DMS53 (cell line): ENCODE measurements around the gene RSPH1.
A peak's percentile ranks its signal among the peaks of the same experiment; 100 is the strongest.
"Not testable (repeated sequence)": the region's sequence is repeated elsewhere in the genome, so short reads cannot be mapped to it uniquely, and the experiment has no call there.

Experiments
- DNase-seq: peaks from one replicate; lab custom pipeline; 2025; lab: John Stamatoyannopoulos, UW

RSPH1 gene

DNA sequence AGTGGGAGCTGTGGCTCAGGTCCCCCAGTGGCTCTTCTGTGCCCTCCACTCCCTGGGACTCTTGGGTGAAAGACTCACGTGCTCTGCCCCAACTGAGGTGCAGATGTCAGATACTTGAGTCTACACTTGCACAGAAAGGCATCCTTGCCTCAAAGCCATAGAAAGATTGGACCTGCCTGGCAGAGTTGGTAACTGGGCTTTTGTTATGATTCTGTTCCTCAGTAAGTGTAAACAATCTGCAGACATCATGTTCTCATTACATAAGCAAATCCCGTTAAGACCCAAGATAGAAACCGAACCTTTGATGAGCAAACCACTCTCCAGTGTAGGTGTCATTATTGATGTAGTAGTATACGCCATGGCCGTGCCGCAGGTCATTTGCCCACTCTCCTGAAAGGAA, 10.0 kb downstream of the RSPH1 start:
- no peak for DNase-seq

DNA sequence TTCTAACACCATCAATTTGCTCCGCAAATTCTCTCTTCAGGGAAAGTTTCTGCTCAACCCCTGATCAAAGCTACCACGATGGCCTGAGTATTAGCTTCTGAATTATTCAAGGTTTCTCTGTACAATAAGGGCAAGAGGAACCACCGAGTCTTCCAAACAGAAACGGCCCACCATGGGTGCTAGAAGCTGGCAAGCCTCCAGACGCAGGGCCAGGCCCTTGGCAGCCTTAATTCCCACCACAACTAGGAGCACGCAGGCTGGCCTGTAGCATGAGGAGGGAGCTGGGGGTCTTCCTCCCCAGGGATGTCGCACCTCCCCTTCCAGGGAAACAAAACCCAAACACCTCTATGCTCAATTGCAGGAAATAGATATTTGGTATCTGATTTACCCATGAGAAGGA, 11.1 kb downstream of the RSPH1 start:
- no peak for DNase-seq

DNA sequence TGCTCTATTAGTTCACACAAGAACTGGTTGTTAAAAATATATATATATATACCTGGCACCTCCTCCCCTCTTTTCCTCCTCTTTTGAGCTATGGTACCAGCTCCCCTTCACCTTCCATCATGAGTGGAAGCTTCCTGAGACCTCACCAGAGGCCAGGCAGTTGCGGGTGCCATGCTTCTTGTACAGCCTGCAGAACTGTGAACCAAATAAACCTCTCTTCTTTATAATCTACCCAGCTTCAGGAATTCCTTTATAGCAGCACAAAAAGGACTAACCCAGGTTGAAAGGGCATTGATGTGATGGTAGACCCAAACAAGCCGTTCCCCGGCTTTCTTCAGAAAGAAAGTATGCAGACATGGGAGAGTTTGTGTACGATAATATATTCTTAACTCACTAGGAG, 14.9 kb downstream of the RSPH1 start:
- no peak for DNase-seq

DNA sequence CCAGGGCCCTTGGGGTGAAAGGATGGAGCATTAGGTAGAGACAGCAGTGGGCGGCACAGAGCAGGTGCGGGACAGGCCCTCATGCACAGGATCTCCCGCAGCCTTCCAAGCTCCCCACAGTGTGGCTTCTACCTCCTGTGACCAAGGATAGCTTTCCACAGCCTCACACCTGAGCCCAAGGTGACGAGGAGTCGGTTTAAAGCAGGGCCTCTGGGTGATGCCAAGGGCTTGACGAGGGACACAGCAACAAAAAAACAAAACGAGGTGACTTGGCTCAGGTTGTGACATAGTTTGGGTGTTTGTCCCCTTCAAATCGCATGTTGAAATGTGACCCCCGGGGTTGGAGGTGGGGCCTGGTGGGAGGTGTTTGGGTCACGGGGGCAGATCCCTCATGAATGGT, 15.3 kb downstream of the RSPH1 start:
- DNase-seq = no peak

DNA sequence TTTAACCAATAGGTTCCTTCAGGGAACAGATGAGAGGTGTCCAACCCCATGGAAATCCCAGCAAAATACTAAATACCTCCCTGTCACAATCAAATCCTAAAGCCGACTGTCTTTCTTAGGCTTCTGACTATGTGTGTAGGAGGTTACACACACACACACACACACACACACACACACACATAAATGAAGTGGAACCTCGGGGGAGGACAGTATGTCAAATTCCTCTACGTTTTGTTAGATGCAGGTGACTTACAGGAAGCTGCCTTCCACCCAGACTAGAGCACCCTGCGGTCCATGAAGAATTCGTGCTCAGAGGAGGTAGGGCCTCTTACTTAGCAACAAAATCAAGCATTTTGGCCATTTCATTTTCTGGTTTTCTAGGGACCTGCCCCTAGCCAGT, 16.4 kb downstream of the RSPH1 start:
- no peak for DNase-seq

DNA sequence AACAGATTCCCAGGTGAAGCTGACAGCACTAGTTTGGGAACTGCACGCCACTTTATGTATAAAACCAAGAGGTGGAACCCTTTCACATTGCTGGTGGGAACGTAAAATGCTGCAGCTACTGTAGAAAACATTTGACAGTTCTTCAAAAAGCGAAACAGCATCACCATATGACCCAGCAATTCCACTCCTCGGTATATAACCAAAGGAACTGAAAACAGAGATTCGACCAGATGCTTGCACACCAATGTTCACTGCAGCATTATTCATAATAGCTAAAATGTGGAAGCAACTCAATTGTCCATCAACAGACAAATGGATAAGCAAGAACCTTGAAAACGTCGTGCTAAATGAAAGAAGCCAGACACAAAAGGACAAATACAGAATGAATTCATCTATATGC, 17.5 kb downstream of the RSPH1 start:
- DNase-seq = no peak

DNA sequence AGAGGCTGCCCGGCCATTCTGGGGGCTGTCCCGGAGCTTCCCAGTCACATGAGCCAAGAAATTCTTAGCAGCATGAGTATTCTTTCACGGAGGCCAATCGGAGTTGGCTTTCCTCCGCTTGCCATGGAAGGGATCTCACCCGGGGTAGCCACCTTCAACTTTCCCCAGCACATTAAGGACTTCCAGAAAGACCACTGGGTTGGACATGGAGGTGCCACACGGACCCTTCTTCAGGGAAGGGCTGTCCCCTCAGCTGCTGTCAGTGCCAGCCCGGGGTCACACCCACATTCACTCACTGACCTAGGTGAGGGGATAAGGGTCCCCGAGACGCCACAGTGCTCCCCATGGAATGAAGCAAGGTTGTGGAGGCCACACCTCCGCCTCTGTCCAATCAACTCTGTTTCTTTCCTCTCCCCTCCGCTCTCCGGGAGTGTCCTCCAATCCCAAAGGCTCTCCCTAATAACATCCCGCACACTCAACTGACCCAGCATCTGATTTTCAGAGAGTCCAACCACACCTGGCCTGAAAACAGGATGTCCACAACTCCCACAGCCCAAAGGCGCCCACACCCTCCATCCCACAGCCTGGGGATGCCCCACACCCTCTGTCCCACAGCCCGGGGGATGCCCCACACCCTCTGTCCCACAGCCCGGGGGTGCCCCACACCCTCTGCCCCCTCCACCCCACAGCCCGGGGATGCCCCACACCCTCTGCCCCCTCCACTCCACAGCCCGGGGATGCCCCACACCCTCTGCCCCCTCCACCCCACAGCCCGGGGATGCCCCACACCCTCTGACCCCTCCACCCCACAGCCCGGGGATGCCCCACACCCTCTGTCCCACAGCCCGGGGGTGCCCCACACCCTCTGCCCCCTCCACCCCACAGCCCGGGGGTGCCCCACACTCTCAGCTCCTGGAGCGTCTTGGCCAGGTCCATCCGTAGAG, 19.4 kb downstream of the RSPH1 start:
- DNase-seq = no peak

DNA sequence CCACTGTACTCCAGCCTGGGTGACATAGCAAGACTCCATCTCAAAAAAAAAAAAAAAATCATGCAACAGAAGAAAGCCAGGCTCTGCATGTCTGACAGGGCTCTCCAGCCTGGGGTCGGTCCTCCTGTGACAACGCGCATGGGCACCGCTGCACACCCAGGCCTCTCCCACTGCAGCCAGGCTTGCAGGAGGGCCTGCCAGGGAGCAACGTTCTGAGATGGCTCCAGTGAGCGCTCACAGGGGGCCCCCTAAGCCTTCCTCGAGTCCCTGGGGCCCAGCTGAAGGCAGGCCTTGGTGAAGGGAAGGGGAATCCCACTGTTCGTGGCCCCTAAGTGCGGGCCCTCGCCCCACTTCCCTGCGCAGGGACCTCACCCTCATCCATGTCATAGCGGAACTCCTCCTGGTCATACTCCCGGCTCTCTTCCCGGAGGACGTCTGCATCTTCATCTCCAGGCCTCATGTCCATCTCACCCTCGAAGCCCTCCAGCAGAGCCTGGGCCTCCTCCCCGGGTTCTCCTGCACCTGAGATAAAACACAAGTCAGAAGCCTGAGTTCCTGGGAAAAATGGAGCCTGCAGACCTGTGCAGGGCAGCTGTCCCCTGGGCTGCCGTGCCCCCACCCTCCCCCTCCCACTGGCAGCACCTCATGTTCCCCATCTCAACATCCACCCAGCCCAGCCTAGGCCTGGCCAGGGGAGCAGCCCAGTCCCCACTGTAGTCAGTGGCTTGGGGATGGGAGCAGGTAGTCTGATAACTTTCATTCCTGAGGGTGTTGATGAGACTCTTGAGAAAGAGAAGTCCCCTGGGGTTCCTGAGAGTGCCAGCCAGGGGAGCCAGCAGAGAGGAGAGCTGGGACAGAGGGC, 20.3 kb downstream of the RSPH1 start:
- no peak for DNase-seq

DNA sequence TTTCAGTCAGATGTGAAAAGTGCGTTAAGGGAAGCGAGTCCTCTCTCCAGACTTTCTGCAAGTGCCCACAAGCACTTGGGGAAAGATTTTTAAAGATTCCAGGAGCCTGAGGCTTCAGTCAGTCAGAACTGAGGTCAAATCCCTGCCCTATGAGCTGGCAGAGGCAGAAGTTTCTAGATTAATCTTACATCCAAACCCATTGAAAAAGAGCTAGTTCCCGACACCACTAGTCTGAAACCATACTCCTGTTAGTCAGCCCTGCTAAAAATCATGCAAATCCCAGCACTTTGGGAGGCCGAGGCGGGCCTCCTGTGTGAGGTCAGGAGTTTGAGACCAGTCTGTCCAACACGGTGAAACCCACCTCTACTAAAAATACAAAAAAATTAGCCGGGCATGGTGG, 21.0 kb downstream of the RSPH1 start:
- DNase-seq = no peak

DNA sequence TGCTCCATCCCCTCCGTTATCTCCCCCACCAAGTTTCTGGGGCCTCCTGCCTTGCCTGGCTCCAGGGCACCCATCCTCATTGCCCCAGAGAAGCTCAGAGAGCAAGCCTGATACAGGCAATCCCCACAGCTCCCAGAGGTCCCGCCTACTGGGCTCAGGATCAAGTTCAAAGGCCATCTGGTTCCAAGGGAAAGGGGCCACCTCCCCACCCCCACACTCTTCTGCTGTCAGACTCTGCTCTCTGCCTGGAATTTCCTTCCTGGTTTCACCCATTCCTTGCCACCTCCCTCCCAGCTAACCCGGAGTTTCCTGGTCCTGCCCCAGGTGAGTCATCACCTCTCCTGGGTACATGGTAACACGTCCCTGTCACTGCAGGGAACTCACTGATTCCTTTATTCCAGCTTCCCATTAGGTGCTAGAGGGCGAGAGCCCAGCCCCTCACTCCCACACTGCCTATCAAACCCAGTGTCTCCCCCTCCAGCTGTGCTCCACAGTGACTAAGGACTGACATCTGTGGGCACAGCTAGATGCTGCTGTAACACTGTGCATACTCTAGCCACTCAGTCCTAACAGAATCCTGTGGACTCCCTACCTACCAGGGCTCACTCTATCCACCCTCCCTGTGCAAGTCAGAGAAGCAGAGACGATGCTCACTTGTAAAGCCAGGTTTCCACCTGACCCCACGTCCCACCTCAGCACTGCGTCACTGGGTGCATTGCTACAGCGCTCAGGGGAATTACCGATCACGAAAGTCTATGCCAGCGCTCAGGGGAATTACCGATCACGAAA, 21.8 kb downstream of the RSPH1 start:
- peak; percentile 91 for DNase-seq

DNA sequence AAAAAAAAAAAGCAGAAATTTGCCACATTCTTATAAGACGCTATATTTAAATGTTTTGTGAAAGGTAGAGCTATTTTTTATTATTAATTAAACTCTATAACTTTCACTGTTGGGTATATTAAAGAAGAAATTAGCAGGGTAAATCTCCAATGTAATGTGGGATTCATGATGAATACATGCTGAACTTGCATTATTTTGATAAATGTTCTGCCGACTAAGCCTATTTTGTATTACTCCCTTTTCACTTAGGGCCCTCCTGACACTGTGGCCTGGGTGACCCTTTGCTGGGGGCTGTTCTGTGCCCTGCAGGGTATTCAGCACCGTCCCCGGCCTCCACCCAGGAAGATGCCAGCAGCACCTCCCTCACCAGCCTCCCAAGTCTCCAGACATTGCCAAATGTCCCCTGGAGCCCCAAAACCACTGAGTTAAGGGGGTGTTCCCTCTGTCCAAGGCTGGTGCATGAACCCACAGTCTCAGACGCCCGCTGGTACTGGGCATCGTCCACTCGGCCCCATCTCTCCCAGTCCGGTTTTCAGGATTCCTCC, 22.5 kb downstream of the RSPH1 start:
- DNase-seq = no peak

DNA sequence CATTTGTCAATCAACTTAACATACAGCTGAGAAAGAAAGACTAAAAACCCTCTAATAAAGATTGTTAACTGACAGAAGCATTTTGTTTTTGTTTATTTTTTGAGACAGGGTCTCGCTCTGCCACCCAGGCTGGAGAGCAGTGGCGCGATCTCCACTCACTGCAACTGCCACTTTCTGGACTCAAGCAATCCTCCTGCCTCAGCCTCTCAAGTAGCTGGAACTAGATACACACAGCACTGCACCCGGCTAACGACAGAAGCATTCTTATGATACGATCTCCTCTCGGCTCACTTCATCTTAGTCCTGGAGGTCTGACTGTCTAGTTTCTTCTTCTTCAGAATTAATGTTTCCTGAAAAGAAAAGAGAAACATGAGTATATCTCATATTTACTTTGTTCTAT, 23.5 kb downstream of the RSPH1 start:
- no peak for DNase-seq

DNA sequence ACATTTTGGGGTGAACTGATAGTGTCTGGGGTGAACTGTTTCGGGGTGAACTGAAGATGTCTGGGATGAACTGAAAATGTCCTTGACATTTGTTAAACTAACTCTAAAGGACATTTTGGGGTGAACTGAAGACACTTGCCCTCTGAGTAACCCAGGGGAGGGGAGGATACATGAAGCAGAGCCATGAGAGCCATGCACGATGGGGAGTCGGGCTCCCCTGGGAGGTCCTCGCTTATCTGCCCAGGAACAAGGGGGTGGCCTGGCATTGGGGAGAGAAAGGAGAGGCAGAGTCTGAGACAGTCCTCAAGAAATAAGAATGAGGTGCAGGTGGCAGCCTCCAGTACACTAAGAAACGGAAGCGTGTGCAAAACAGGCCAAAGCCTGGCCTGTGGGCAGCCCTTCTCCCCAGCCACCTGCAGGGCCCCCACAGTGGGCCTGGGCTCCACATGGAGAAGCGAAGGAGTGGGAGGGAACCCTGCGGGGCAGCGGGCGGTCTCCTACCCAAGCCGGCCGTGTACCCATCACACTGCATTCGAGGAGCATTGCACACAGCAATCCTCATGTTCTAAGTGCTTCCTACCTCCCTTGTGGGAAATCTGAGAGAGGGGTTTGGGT, 24.2 kb downstream of the RSPH1 start:
- no peak for DNase-seq

DNA sequence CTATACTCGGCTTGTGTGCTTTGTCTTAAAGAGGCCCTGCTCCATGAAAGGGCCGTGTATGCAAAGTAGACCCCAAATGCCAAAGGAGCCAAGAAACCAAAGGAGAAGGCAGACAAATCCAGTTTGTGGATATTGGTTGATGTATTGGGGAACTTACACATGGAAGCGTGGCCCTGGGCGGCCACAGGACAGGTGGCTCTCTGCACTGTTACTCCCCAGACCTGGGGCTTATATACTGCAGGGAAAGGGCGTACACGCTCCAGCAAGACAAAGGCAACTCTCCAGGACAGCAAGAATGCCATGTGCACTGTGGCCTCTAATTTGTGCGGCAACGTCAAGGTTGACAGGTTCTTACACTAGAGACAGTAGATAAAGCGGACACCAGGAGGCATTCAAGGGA, 24.8 kb downstream of the RSPH1 start:
- no peak for DNase-seq

DNA sequence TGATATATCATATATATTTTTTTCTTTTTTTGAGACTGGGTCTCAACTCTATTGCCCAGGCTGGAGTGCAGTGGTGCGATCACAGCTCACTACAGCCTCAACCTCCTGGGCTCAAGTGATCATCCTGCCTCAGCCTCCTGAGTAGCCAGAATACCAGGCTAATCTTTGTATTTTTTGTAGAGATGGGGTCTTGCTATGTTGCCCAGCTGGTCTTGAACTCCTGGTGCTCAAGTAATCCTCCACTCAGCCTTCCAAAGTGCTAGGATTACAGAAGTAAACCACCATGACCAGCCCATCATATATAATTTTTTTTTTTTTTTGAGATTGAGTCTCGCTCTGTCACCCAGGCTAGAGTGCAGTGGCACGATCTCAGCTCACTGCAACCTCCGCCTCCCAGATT, 26.3 kb downstream of the RSPH1 start:
- DNase-seq = not testable (repeated sequence)

DNA sequence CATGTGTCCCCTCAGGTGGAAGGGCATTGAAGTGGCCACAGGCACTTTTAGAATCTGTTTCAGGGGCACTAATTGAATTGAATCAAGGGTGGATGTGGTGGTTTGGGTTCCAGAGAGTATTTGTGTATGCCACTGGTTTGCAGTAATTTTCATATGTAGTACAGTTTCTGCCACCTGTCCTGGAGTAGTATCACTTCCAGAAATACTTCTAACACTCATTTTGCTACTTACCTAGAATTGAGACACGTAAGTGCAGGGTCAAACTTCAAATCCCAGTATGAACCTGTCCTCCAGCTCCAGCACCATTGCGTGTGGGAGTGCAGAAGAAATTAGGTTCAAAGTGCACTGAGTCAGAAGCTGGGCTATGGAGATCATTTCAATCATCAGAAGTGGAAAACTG, 26.8 kb downstream of the RSPH1 start:
- no peak for DNase-seq

DNA sequence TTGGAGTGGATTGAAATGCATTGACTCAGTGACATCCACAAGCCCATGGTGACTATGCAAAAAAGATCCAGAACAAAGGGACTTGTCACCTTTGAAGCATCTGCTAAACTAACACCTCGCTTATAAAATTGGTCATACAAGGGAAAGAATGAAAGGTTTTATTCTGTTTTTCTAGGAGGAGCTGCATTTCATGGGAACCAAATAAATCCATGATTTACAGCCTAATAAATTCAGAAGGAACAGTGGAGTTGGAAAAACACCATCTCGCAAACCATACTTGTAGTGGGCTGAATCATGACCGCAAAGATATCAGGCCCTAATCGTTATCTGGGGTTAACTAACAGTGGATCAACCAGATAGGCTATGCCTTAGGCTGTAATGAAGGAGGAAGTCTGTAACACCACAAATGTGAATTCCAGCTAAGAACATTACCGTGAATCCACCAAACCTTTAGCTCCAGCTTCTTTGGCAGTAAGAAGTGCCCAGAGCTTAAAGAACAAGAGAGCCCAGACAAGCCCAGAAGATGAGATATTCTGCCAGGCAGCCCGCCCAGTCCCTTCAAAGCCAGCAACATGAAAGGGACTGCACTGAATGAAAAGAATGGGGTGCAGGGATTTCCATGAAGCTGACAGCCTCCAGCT, 27.4 kb downstream of the RSPH1 start:
- no peak for DNase-seq

DNA sequence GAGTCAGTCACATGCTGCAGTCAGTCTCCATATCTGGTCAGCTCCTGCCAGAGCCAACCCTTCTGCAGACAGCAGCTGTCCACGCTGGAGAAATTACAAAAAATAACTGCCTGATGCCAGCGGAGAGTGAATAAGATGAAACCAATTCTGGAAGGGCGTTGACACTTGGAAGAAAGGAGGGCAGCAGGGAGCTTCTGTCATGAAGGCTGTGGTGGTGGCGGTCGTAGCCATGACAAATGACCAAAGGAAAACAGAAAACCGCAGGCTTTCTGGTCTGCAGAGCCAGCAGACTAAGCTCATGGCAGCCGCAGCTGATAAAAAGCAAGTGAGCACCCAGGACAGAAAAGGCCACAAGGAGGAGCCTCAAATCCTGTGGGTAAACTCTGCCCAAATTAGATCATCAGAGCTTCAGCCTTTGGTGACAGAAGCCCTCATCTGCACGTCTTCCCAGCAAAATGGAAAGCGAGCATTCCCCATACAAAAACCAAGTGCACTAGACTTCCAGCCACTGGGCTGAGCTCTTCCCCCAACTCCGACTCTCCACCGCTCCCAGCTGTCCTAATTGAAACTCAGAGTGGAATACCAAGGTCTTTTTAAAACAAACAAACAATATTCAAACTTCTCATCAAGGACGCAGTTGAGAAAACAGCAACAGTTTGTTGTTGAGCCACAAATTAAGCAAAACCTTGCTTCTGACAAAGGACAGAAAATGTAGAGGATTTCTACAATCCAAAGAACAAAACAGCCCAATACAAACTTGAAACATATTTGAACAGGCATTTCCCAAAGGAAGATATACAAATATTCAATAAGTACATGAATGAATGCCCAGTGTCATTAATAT, 28.7 kb downstream of the RSPH1 start:
- DNase-seq = peak; percentile 48

DNA sequence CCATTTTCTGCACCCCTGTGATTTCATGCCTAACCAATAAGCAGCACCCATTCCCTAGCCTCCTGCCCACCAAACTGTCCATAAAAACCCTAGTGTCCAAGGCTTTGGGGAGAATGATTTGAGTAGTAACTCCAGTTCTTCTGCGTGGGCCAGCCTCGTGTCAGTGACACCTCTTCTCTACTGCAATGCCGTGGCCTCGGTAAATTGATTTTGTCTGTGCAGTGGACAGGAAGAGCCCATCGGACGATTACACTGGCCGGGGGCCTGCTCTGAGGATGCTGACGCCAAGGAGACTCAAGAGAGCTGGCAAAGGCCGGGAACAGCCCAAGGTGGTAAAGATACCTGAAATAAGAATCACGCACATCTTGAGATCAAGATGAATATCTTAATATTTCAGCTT, 29.3 kb downstream of the RSPH1 start:
- DNase-seq = no peak

DNA sequence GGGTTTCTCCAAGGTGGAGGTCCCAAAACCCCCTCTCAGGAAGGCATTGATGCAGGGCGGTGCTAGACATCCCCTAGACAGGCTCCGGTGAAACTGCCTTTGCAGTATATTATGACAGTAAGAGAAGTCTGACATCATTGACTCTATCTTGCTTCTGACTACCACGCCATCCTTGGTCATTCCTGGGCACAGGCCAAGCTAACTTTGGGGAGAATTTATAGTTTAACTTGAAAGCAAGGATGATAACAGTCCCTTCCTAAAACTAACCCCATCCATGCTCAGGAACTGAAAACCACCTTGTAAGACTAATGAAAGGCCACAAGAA, 30.3 kb downstream of the RSPH1 start:
- no peak for DNase-seq
